Activated CD8-positive, alpha-beta T cell treated with anti-CD3 and anti-CD28 coated beads for 36 hours (primary cell): ENCODE data around the gene ASH1L. TPM values are rescaled to one million over a fixed set of nuclear protein-coding genes. Genes with fewer than 3 reads are reported as not detected.

Source experiments
- ATAC-seq: fragments of 200-7000 bp; cut with Tn5 transposase; one replicate; pipeline ENCODE4 v1.10.0; 2021; ENCODE audit warnings: mild to moderate bottlenecking, moderate library complexity
- CTCF ChIA-PET: fragments of 350-600 bp; sonication (Branson Sonifier 250); formaldehyde crosslinking; loops from one replicate; lab custom pipeline; 2021; ENCODE audit warnings: antibody characterized with exemption; lab: Charles Lee
- POLR2A ChIA-PET: fragments of 350-600 bp; sonication (Branson Sonifier 250); formaldehyde crosslinking; loops from one replicate; lab custom pipeline; 2021; ENCODE audit warnings: antibody characterized with exemption; lab: Charles Lee
- DNase-seq: peaks from one replicate; pipeline ENCODE4 v3.0.0-alpha.2; 2020
- H3K27ac Mint-ChIP-seq: one replicate; pipeline ENCODE4 v1.8.0; 2021; ENCODE audit warnings: mild to moderate bottlenecking, mixed read lengths
- H3K27me3 Mint-ChIP-seq: one replicate; pipeline ENCODE4 v1.8.0; 2021; ENCODE audit warnings: mixed read lengths
- H3K36me3 Mint-ChIP-seq: one replicate; pipeline ENCODE4 v1.8.0; 2021; ENCODE audit warnings: low read depth, mixed read lengths
- H3K4me1 Mint-ChIP-seq: one replicate; pipeline ENCODE4 v1.8.0; 2021; ENCODE audit warnings: low read depth, mixed read lengths
- H3K4me3 Mint-ChIP-seq: one replicate; pipeline ENCODE4 v1.8.0; 2021; ENCODE audit warnings: mild to moderate bottlenecking, moderate library complexity, mixed read lengths
- H3K9me3 Mint-ChIP-seq: one replicate; pipeline ENCODE4 v1.8.0; 2021; ENCODE audit warnings: mixed read lengths
- intact Hi-C: fragments of 100-400 bp; cut with micrococcal nuclease; formaldehyde crosslinking; loops from one replicate; pipeline ENCODE4 v1.10.0; 2022
- total RNA-seq, 2 experiments: library from RNA; stranded (reverse); gene quantifications; one replicate each; pipeline ENCODE4 v1.2.3, GENCODE V29; 2021
- TF ChIP-seq, protein P1 (sequence below): fragments of 200-600 bp; IDR thresholded peaks from one replicate; pipeline ENCODE4 v1.8.0; 2022; ENCODE audit warnings: antibody characterized with exemption, mild to moderate bottlenecking

The ASH1L gene
- total RNA-seq, 2 experiments from 2014 or later, result 30.3 to 31.6 TPM

GRCh38 chr1:155473151-155473821, 89.3 kb downstream of the ASH1L start:
- TF ChIP-seq, protein P1, sequence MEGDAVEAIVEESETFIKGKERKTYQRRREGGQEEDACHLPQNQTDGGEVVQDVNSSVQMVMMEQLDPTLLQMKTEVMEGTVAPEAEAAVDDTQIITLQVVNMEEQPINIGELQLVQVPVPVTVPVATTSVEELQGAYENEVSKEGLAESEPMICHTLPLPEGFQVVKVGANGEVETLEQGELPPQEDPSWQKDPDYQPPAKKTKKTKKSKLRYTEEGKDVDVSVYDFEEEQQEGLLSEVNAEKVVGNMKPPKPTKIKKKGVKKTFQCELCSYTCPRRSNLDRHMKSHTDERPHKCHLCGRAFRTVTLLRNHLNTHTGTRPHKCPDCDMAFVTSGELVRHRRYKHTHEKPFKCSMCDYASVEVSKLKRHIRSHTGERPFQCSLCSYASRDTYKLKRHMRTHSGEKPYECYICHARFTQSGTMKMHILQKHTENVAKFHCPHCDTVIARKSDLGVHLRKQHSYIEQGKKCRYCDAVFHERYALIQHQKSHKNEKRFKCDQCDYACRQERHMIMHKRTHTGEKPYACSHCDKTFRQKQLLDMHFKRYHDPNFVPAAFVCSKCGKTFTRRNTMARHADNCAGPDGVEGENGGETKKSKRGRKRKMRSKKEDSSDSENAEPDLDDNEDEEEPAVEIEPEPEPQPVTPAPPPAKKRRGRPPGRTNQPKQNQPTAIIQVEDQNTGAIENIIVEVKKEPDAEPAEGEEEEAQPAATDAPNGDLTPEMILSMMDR, result no peak
- H3K4me1 Mint-ChIP-seq, result peaks cover 17% of the 10 kb centered on the region
- DNase-seq (no peak), ATAC-seq (no peak)
- H3K27ac Mint-ChIP-seq, result no peak overlapping the region
- CTCF ChIA-PET, result no interaction called here
- no peaks in the 10 kb centered on the region for H3K27me3 Mint-ChIP-seq
- H3K4me3 Mint-ChIP-seq, result no peak overlapping the region
- peaks cover 13% of the 10 kb centered on the region for H3K9me3 Mint-ChIP-seq
- POLR2A ChIA-PET, result no interaction called here
- intact Hi-C loops, result no loop called here
- H3K36me3 Mint-ChIP-seq, result peaks cover 46% of the 10 kb centered on the region

GRCh38 chr1:155472491-155473083, 90.0 kb downstream of the ASH1L start:
- Mint-ChIP-seq H3K4me3 (no peak overlapping the region), H3K27me3 (no peaks in the 10 kb centered on the region), H3K27ac (no peak overlapping the region), H3K36me3 (peaks cover 41% of the 10 kb centered on the region), H3K4me1 (peaks cover 24% of the 10 kb centered on the region), H3K9me3 (peaks cover 13% of the 10 kb centered on the region)
- TF ChIP-seq, protein P1, result no peak
- CTCF ChIA-PET, result no interaction called here
- ATAC-seq, result no peak
- DNase-seq, result no peak
- intact Hi-C loops, result no loop called here
- POLR2A ChIA-PET, result interaction anchor here (0.9 kb wide), 1 partner anchor 9 kb away, joined by 3 read pairs; no protein-coding TSS in a partner anchor

GRCh38 chr1:155471891-155472290, 90.7 kb downstream of the ASH1L start:
- TF ChIP-seq, protein P1, result no peak
- DNase-seq, result no peak
- no peaks in the 10 kb centered on the region for H3K27me3 Mint-ChIP-seq
- H3K9me3 Mint-ChIP-seq, result peaks cover 13% of the 10 kb centered on the region
- peaks cover 42% of the 10 kb centered on the region for H3K36me3 Mint-ChIP-seq
- POLR2A ChIA-PET, result interaction anchor here (0.9 kb wide), 1 partner anchor 8 kb away, joined by 3 read pairs; no protein-coding TSS in a partner anchor
- ATAC-seq, result no peak
- H3K4me3 Mint-ChIP-seq, result no peak overlapping the region
- peaks cover 31% of the 10 kb centered on the region for H3K4me1 Mint-ChIP-seq
- intact Hi-C loops, result no loop called here
- CTCF ChIA-PET, result no interaction called here
- no peak overlapping the region for H3K27ac Mint-ChIP-seq

- intact Hi-C loops, result no loop called here
- no peak for DNase-seq
- peaks cover 42% of the 10 kb centered on the region for H3K36me3 Mint-ChIP-seq
- ATAC-seq, result no peak
- H3K27me3 Mint-ChIP-seq, result no peaks in the 10 kb centered on the region
- ChIA-PET CTCF (no interaction called here), POLR2A (no interaction called here)
- TF ChIP-seq, protein P1, result no peak
- H3K4me1 Mint-ChIP-seq, result peaks cover 40% of the 10 kb centered on the region
- H3K9me3 Mint-ChIP-seq, result peaks cover 13% of the 10 kb centered on the region
- H3K27ac Mint-ChIP-seq, result no peak overlapping the region
- no peak overlapping the region for H3K4me3 Mint-ChIP-seq
Observed at GRCh38 chr1:155471026-155471425, 91.6 kb downstream of the ASH1L start.

DNA sequence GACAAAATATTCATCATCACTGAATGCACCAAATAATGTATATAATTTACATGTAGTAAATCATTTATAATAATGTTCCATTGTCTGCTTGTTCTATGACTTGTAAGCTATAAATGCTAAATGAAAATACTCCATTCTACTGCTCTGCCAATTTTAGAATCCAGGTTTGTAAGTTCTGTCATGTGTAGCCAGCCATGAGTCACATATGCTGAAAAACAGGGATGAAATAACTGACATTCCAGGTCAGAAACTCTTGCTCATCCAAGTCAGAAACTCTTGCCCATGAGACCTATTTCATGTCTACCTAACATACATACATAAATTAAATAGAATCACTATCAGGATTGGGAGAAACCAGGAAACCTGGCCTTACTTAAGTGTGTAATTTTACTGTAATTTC, 95.6 kb downstream of the ASH1L start:
- intact Hi-C loops, result no loop called here
- H3K4me1 Mint-ChIP-seq, result peaks cover 54% of the 10 kb centered on the region
- TF ChIP-seq, protein P1, result no peak
- POLR2A ChIA-PET, result interaction anchor here (0.6 to 0.7 kb wide), 2 partner anchors 263 to 391 kb away, joined by 4 to 5 read pairs; no protein-coding TSS in a partner anchor
- peaks cover 25% of the 10 kb centered on the region for H3K36me3 Mint-ChIP-seq
- CTCF ChIA-PET, result interaction anchor here (0.7 to 1.2 kb wide), 2 partner anchors 112 to 303 kb away, joined by 3 read pairs; no protein-coding TSS in a partner anchor
- peak overlapping the region; percentile 77 for H3K27ac Mint-ChIP-seq
- no peaks in the 10 kb centered on the region for H3K27me3 Mint-ChIP-seq
- DNase-seq (no peak), ATAC-seq (no peak)
- H3K4me3 Mint-ChIP-seq, result no peak overlapping the region
- peaks cover 8% of the 10 kb centered on the region for H3K9me3 Mint-ChIP-seq
